ENCODE results near the gene AURKB. TPM values are rescaled to one million over a fixed set of nuclear protein-coding genes. Genes with fewer than 3 reads are reported as not detected.
"Not testable (repeated sequence)": the region's sequence is repeated elsewhere in the genome, so short reads cannot be mapped to it uniquely, and the experiment has no call there.

The AURKB gene
- total RNA-seq, 1 donor from 2014 or later = 2.2 TPM

DNA sequence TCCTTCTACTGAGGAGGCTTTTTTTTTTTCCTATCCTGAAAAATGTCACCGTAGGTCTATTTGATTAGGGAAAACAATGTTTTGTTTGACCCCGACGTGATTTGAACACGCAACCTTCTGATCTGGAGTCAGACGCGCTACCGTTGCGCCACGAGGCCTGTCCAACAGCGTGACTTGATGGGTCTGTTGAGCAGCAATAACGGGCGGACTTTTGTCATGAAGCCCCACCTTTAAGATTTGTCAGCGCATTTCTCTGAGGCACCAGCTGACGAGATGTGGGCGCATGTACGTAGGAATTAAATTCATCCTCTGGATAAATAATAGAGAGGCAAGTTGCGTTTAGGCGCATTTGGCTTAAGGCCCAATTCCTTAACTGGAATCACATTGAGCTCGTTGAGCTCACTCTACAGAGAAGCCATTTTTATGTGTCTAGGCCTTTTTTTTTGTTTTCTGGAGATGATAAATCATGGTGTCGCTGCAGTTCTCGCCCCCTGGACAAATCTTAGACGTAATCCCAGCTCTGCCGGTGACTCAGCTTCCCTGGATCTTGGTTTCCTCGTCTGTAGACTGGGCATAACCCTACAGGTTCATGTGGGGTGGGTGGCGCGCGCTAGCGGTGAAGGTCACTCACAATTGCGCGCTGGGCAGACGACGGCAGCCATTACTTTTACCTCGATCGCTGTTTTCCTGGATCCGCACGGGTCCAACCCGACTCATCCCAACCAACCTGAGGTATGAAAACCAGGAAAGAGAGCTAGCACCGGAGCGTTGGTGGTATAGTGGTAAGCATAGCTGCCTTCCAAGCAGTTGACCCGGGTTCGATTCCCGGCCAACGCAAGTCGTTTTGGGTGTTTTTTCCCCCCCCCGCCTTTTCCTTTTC, 10.6 kb upstream of the AURKB start:
- TF ChIP-seq, protein P1, sequence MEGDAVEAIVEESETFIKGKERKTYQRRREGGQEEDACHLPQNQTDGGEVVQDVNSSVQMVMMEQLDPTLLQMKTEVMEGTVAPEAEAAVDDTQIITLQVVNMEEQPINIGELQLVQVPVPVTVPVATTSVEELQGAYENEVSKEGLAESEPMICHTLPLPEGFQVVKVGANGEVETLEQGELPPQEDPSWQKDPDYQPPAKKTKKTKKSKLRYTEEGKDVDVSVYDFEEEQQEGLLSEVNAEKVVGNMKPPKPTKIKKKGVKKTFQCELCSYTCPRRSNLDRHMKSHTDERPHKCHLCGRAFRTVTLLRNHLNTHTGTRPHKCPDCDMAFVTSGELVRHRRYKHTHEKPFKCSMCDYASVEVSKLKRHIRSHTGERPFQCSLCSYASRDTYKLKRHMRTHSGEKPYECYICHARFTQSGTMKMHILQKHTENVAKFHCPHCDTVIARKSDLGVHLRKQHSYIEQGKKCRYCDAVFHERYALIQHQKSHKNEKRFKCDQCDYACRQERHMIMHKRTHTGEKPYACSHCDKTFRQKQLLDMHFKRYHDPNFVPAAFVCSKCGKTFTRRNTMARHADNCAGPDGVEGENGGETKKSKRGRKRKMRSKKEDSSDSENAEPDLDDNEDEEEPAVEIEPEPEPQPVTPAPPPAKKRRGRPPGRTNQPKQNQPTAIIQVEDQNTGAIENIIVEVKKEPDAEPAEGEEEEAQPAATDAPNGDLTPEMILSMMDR (IDR thresholded peaks at IDR 0.05) = peak; percentile 5
- no peaks in the 10 kb centered on the region for H3K9me3 ChIP-seq
- peaks cover 20% of the 10 kb centered on the region for H3K4me1 ChIP-seq
- intact Hi-C loops (cut with DNase I) = no loop called here
- ATAC-seq (peak; percentile 82), DNase-seq (peak; percentile 85)
- peak overlapping the region; percentile 99 for H3K27ac ChIP-seq
- H3K27me3 ChIP-seq (ENCODE audit: low read depth) = no peaks in the 10 kb centered on the region
- peak overlapping the region; percentile 60 for H3K4me3 ChIP-seq
- no peaks in the 10 kb centered on the region for H3K36me3 ChIP-seq

DNA sequence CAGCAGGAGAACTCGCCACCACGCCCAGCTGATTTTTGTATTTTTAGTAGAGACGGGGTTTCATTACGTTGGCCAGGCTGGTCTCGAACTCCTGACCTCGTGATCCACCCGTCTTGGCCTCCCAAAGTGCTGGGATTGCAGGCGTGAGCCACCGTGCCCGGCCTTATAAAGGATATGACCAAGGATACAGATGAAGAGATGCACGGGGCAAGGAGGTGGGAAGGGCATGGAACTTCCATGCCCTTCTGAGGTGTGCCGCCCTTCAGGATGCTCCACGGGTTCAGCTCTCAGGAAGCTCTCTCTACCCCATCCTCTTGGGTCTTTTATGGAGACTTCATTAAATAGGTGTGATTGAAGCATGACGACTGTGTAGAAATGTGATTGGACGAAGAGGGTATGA, 3.6 kb upstream of the AURKB start:
- intact Hi-C loops (cut with DNase I); ATAC-seq: not testable (repeated sequence)

DNA sequence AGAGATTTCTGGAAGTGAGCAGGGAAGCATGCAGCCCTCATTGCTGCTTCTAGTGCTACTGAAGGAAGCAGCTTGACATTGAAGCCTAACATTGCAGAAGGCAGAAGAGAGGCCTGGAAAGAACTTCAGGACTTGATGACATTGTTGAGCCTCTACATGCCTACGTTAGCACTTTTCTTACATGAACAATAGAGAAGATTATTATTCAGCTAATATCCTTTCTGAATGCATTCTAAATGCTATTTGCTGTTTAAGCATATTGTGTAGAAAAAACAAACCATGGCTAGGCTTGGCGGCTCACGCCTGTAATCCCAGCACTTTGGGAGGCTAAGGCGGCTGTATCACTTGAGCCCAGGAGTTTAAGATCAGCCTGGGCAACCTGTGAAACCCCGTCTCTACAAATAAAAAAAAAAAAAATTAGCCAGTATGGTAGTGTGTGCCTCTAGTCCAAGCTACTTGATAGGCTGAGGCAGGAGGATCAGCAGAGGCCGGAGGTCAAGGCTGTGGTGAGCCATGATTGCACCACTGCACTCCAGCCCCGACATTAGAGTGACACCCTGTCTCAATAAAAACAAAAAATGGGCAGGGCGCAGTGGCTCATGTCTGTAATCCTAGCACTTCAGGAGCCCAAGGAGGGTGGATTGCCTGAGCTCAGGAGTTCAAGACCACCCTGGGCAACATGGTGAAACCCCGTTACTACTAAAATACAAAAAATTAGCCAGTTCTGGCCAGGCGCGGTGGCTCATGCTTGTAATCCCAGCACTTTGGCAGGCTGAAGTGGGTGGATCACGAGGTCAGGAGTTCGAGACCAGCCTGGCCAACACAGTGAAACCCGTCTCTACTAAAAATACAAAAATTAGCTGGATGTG, 2.2 kb upstream of the AURKB start:
- Histone ChIP-seq H3K9me3 (no peaks in the 10 kb centered on the region), H3K27ac (no peak overlapping the region), H3K4me3 (no peak overlapping the region), H3K4me1 (peaks cover 15% of the 10 kb centered on the region), H3K36me3 (no peaks in the 10 kb centered on the region), H3K27me3 (ENCODE audit: low read depth) (no peaks in the 10 kb centered on the region)
- intact Hi-C loops (cut with DNase I) = no loop called here
- TF ChIP-seq, protein P1 (IDR thresholded peaks at IDR 0.05) = no peak
- DNase-seq (no peak), ATAC-seq (peak in 1 of 2 donors; percentile 51)

More for the DNA sequence above, 3.6 kb upstream of the AURKB start:
- H3K4me3 ChIP-seq; H3K27me3 ChIP-seq (ENCODE audit: low read depth); H3K9me3 ChIP-seq; H3K36me3 ChIP-seq; H3K27ac ChIP-seq; DNase-seq: not testable (repeated sequence)
- H3K4me1 ChIP-seq = peaks cover 15% of the 10 kb centered on the region

DNA sequence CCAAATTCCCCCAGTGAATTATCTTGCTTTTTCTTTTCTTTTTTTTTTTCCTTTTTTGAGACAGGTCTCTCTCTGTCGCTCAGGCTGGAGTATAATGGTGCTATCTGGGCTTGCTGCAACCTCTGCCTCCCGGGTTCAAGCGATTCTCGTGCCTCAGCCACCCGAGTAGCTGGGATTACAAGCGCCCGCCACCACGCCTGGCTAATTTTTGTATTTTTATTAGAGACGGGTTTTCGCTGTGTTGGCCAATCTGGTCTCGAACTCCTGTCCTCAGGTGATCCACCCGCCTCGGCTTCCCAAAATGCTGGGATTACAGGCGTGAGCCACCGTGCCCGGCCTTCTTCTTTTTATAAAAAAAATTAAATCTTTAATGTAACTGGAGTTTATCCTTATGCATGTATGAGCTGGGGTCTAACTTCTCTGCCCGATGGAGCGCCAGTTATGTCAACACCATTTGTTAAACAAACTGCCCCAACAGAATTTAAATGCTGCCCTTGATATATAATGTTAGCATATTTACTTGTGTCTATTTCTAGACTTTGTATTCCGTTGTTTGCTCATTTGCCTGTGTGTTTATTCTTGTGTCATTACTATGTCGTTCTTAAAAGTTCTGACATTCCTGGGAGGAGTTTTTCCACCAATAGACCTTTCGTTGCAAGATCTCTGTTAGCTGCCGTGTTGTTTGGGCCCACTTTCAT, 535 bp upstream of the AURKB start:
- TF ChIP-seq, protein P1 (IDR thresholded peaks at IDR 0.05) = no peak
- intact Hi-C loops (cut with DNase I) = no loop called here
- ATAC-seq = peak; percentile 3 to 56
- H3K4me3 ChIP-seq = peak overlapping the region; percentile 72
- H3K4me1 ChIP-seq = peaks cover 15% of the 10 kb centered on the region
- no peaks in the 10 kb centered on the region for H3K9me3 ChIP-seq
- H3K27me3 ChIP-seq (ENCODE audit: low read depth) = no peaks in the 10 kb centered on the region
- no peak for DNase-seq
- H3K27ac ChIP-seq = peak overlapping the region; percentile 84
- no peaks in the 10 kb centered on the region for H3K36me3 ChIP-seq

DNA sequence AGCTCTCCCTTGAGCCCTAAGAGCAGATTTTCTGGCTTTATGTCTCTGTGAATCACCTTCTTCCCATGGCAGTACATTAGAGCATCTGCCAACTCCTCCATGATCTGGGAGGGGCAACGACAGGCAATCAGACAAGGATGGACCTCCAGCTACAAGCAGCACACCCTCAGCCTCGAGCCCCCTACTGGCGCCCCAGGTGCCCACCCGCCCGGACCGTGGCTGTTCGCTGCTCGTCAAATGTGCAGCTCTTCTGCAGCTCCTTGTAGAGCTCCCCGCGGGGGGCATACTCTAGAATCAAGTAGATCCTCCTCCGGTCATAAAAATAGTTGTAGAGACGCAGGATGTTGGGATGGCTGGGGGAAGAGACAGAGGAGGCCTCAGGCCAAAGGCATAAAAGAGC, 3.8 kb downstream of the AURKB start:
- ATAC-seq = no peak
- DNase-seq = no peak
- TF ChIP-seq, protein P1 (IDR thresholded peaks at IDR 0.05) = no peak
- Histone ChIP-seq H3K27ac (no peak overlapping the region), H3K36me3 (no peaks in the 10 kb centered on the region), H3K9me3 (no peaks in the 10 kb centered on the region), H3K4me3 (no peak overlapping the region), H3K27me3 (ENCODE audit: low read depth) (no peaks in the 10 kb centered on the region), H3K4me1 (peaks cover 15% of the 10 kb centered on the region)
- intact Hi-C loops (cut with DNase I) = no loop called here

Measured in lower lobe of right lung (tissue), 2 donors.